ENCODE results near the gene BCAN.

Gene BCAN

GRCh38 chr1:156643778-156644092, 1.8 kb downstream of the BCAN start:
- no peaks in the 10 kb centered on the region for H3K36me3 ChIP-seq (ENCODE audit: control insufficient read depth, insufficient read depth, low read length)
- H2AFZ ChIP-seq = no peak overlapping the region
- peaks cover 6% of the 10 kb centered on the region for H3K4me1 ChIP-seq
- no peaks in the 10 kb centered on the region for H3K79me2 ChIP-seq
- H3K4me3 ChIP-seq (ENCODE audit: low read depth, low read length) = no peak overlapping the region
- no peaks in the 10 kb centered on the region for H3K9me3 ChIP-seq (ENCODE audit: control insufficient read depth, low read length)
- no peak overlapping the region for H3K9ac ChIP-seq
- TF ChIP-seq CTCF (IDR thresholded peaks at IDR 0.05) = no peak
- peaks cover 6% of the 10 kb centered on the region for H3K27me3 ChIP-seq (ENCODE audit: control insufficient read depth, insufficient read depth, low read length)
- no peak overlapping the region for H3K4me2 ChIP-seq (ENCODE audit: low read length)
- H3K27ac ChIP-seq = no peak overlapping the region

GRCh38 chr1:156644146-156644545, 2.2 kb downstream of the BCAN start:
- Histone ChIP-seq H3K27ac (no peak overlapping the region), H3K9me3 (ENCODE audit: control insufficient read depth, low read length) (no peaks in the 10 kb centered on the region), H3K36me3 (ENCODE audit: control insufficient read depth, insufficient read depth, low read length) (no peaks in the 10 kb centered on the region), H3K4me3 (ENCODE audit: low read depth, low read length) (no peak overlapping the region), H3K79me2 (no peaks in the 10 kb centered on the region), H3K4me1 (peaks cover 6% of the 10 kb centered on the region), H2AFZ (no peak overlapping the region), H3K9ac (no peak overlapping the region), H3K4me2 (ENCODE audit: low read length) (no peak overlapping the region), H3K27me3 (ENCODE audit: control insufficient read depth, insufficient read depth, low read length) (peaks cover 6% of the 10 kb centered on the region)
- TF ChIP-seq CTCF (IDR thresholded peaks at IDR 0.05) = no peak

- Histone ChIP-seq H3K9ac (no peak overlapping the region), H3K9me3 (ENCODE audit: control insufficient read depth, low read length) (no peaks in the 10 kb centered on the region), H3K4me1 (peaks cover 4% of the 10 kb centered on the region), H3K4me3 (ENCODE audit: low read depth, low read length) (no peak overlapping the region), H3K4me2 (ENCODE audit: low read length) (no peak overlapping the region), H2AFZ (no peak overlapping the region), H3K36me3 (ENCODE audit: control insufficient read depth, insufficient read depth, low read length) (no peaks in the 10 kb centered on the region), H3K27ac (no peak overlapping the region), H3K27me3 (ENCODE audit: control insufficient read depth, insufficient read depth, low read length) (peaks cover 6% of the 10 kb centered on the region), H3K79me2 (no peaks in the 10 kb centered on the region)
- TF ChIP-seq CTCF (IDR thresholded peaks at IDR 0.05) = no peak
Measured at GRCh38 chr1:156644640-156645039, 2.7 kb downstream of the BCAN start.

- peaks cover 6% of the 10 kb centered on the region for H3K27me3 ChIP-seq (ENCODE audit: control insufficient read depth, insufficient read depth, low read length)
- no peak overlapping the region for H3K4me2 ChIP-seq (ENCODE audit: low read length)
- H3K27ac ChIP-seq = no peak overlapping the region
- H3K36me3 ChIP-seq (ENCODE audit: control insufficient read depth, insufficient read depth, low read length) = no peaks in the 10 kb centered on the region
- no peak overlapping the region for H3K4me3 ChIP-seq (ENCODE audit: low read depth, low read length)
- H3K9me3 ChIP-seq (ENCODE audit: control insufficient read depth, low read length) = no peaks in the 10 kb centered on the region
- peaks cover under 1% of the 10 kb centered on the region for H3K4me1 ChIP-seq
- no peaks in the 10 kb centered on the region for H3K79me2 ChIP-seq
- no peak overlapping the region for H3K9ac ChIP-seq
- H2AFZ ChIP-seq = no peak overlapping the region
- no peak for TF ChIP-seq CTCF (IDR thresholded peaks at IDR 0.05)
Measured at GRCh38 chr1:156645056-156645455, 3.1 kb downstream of the BCAN start.

- no peaks in the 10 kb centered on the region for H3K9me3 ChIP-seq (ENCODE audit: control insufficient read depth, low read length)
- no peak overlapping the region for H3K4me3 ChIP-seq (ENCODE audit: low read depth, low read length)
- H3K9ac ChIP-seq = no peak overlapping the region
- no peak overlapping the region for H3K4me2 ChIP-seq (ENCODE audit: low read length)
- H3K79me2 ChIP-seq = no peaks in the 10 kb centered on the region
- peaks cover 6% of the 10 kb centered on the region for H3K27me3 ChIP-seq (ENCODE audit: control insufficient read depth, insufficient read depth, low read length)
- H2AFZ ChIP-seq = no peak overlapping the region
- no peak overlapping the region for H3K27ac ChIP-seq
- TF ChIP-seq CTCF (IDR thresholded peaks at IDR 0.05) = no peak
- no peaks in the 10 kb centered on the region for H3K36me3 ChIP-seq (ENCODE audit: control insufficient read depth, insufficient read depth, low read length)
- no peaks in the 10 kb centered on the region for H3K4me1 ChIP-seq
Measured at GRCh38 chr1:156645666-156646065, 3.7 kb downstream of the BCAN start.

Measured in parathyroid adenoma (tissue), 2 donors.